H1 (cell line): ENCODE data around the gene BTBD7. TPM values are rescaled to one million over a fixed set of nuclear protein-coding genes. Genes with fewer than 3 reads are reported as not detected.
A peak's percentile ranks its signal among the peaks of the same experiment; 100 is the strongest.

Experiments
- CTCF ChIA-PET: fragments of 300-600 bp; sonication (Branson Sonifier 250); formaldehyde crosslinking; loops from one replicate; lab custom pipeline; 2021; ENCODE audit not compliant: partially characterized antibody; lab: Charles Lee
- POLR2A ChIA-PET: fragments of 300-600 bp; sonication (Branson Sonifier 250); formaldehyde crosslinking; loops from one replicate; lab custom pipeline; 2021; ENCODE audit warnings: inconsistent platforms; ENCODE audit not compliant: partially characterized antibody; lab: Charles Lee
- DNase-seq, 2 experiments: peaks; one replicate each; pipeline versions ENCODE4 v3.0.0 to v3.0.0-alpha.2; 2010 to 2022; ENCODE audit warnings: low spot score in 2 of 2, low read depth in 1 of 2, mixed read lengths in 1 of 2
- FAIRE-seq: peaks from 2 replicates; lab custom pipeline; 2011; peaks lifted over from hg19 to GRCh38; lab: Jason Lieb, UNC
- H2AFZ ChIP-seq: 2 replicates; pipeline ENCODE4 v1.8.1; 2012; ENCODE audit warnings: low read length, inconsistent platforms
- H2AK5ac ChIP-seq: 2 replicates; pipeline ENCODE4 v1.6.1; 2013; ENCODE audit warnings: low read depth, low read length
- H2BK120ac ChIP-seq: replicated peaks from 2 replicates; pipeline ENCODE3; 2013; ENCODE audit warnings: low read depth, low read length, inconsistent platforms
- H2BK12ac ChIP-seq: 2 replicates; pipeline ENCODE4 v1.6.1; 2013; ENCODE audit warnings: low read depth, low read length
- H2BK15ac ChIP-seq: 2 replicates; pipeline ENCODE4 v1.6.1; 2013; ENCODE audit warnings: low read length
- H2BK20ac ChIP-seq: 2 replicates; pipeline ENCODE4 v1.6.1; 2013; ENCODE audit warnings: low read length
- H2BK5ac ChIP-seq: 2 replicates; pipeline ENCODE4 v1.6.1; 2013; ENCODE audit warnings: low read depth, low read length
- H3K14ac ChIP-seq: 2 replicates; pipeline ENCODE4 v1.6.1; 2013; ENCODE audit warnings: inconsistent platforms; ENCODE audit not compliant: insufficient read length
- H3K18ac ChIP-seq: 2 replicates; pipeline ENCODE4 v1.6.1; 2013; ENCODE audit warnings: low read length; ENCODE audit errors: extremely low read depth
- H3K23ac ChIP-seq: 2 replicates; pipeline ENCODE4 v1.6.1; 2013; ENCODE audit warnings: inconsistent platforms; ENCODE audit not compliant: insufficient read length
- H3K23me2 ChIP-seq: 2 replicates; pipeline ENCODE4 v1.6.1; 2013; ENCODE audit warnings: low read depth, low read length
- H3K27ac ChIP-seq: 2 replicates; pipeline ENCODE4 v1.6.1; 2011; ENCODE audit warnings: low read depth, low read length, inconsistent platforms
- H3K27me3 ChIP-seq, 4 experiments: replicated peaks in 1 of 4; 1 replicate in 1 of 4; 2 replicates in 3 of 4; pipeline versions ENCODE4 v1.6.1 to v1.8.1; 2011 to 2013; ENCODE audit warnings: low read length in 3 of 4, mild to moderate bottlenecking in 3 of 4, inconsistent platforms in 2 of 4, mixed read lengths in 2 of 4, moderate library complexity in 1 of 4; ENCODE audit not compliant: control insufficient read depth in 3 of 4, insufficient read depth in 3 of 4; ENCODE audit errors: extremely low read depth in 1 of 4
- H3K36me3 ChIP-seq, 4 experiments: 2 replicates each; pipeline versions ENCODE4 v1.6.1 to v1.8.1; 2011 to 2013; ENCODE audit warnings: mild to moderate bottlenecking in 4 of 4, low read length in 3 of 4, moderate library complexity in 2 of 4, control low read depth in 1 of 4, inconsistent platforms in 1 of 4; ENCODE audit not compliant: insufficient read depth in 4 of 4, control insufficient read depth in 2 of 4
- H3K4ac ChIP-seq: replicated peaks from 2 replicates; pipeline ENCODE3; 2013; ENCODE audit warnings: low read length, low read depth, mixed read lengths, inconsistent platforms; ENCODE audit not compliant: insufficient read length
- H3K4me1 ChIP-seq, 4 experiments: replicated peaks in 1 of 4; 1 replicate in 1 of 4; 2 replicates in 3 of 4; pipeline versions ENCODE4 v1.6.1 to v1.8.1; 2011 to 2013; ENCODE audit warnings: low read length in 3 of 4, inconsistent platforms in 2 of 4, mixed read lengths in 1 of 4; ENCODE audit not compliant: insufficient read depth in 4 of 4, control insufficient read depth in 3 of 4
- H3K4me2 ChIP-seq, 2 experiments: 2 replicates each; pipeline versions ENCODE4 v1.6.1 to v1.8.1; 2011 to 2013; ENCODE audit warnings: low read depth in 2 of 2, low read length in 2 of 2, control low read depth in 1 of 2, inconsistent platforms in 1 of 2, mild to moderate bottlenecking in 1 of 2; ENCODE audit not compliant: insufficient read depth in 1 of 2
- H3K4me3 ChIP-seq, 4 experiments: fragments of 200-600, 300-600 bp in 1 of 4; sonication (generic), shearing (Covaris generic), sonication (Bioruptor Twin) in 1 of 4; 2 replicates each; pipeline versions ENCODE4 v1.5.1 to v1.8.1; 2011 to 2016; ENCODE audit warnings: low read length in 4 of 4, low read depth in 3 of 4, control low read depth in 2 of 4, inconsistent platforms in 2 of 4, mild to moderate bottlenecking in 2 of 4, mixed read lengths in 1 of 4, moderate library complexity in 1 of 4; ENCODE audit not compliant: insufficient read depth in 2 of 4; ENCODE audit errors: extremely low read depth in 1 of 4
- H3K56ac ChIP-seq: replicated peaks from 2 replicates; pipeline ENCODE3; 2013; ENCODE audit warnings: low read depth, mild to moderate bottlenecking, mixed read lengths, low read length, inconsistent platforms; ENCODE audit not compliant: insufficient read length
- H3K79me1 ChIP-seq: 2 replicates; pipeline ENCODE4 v1.6.1; 2013; ENCODE audit warnings: low read depth, low read length, control low read depth
- H3K79me2 ChIP-seq, 2 experiments: 2 replicates each; pipeline versions ENCODE4 v1.6.1 to v1.8.1; 2012 to 2013; ENCODE audit warnings: low read length in 2 of 2, mild to moderate bottlenecking in 2 of 2, inconsistent platforms in 1 of 2; ENCODE audit not compliant: insufficient read depth in 2 of 2, control insufficient read depth in 1 of 2
- H3K9ac ChIP-seq, 4 experiments: replicated peaks in 1 of 4; 1 replicate in 1 of 4; 2 replicates in 3 of 4; pipeline versions ENCODE4 v1.6.1 to v1.8.1; 2011 to 2013; ENCODE audit warnings: low read depth in 3 of 4, low read length in 3 of 4, control low read depth in 2 of 4, mild to moderate bottlenecking in 2 of 4, moderate library complexity in 2 of 4, inconsistent platforms in 1 of 4; ENCODE audit errors: extremely low read depth in 1 of 4
- H3K9me3 ChIP-seq, 2 experiments: 2 replicates each; pipeline versions ENCODE4 v1.6.1 to v1.8.1; 2012 to 2013; ENCODE audit warnings: mild to moderate bottlenecking in 2 of 2, moderate library complexity in 2 of 2, control low read depth in 1 of 2, inconsistent platforms in 1 of 2, low read depth in 1 of 2, low read length in 1 of 2, mixed read lengths in 1 of 2; ENCODE audit not compliant: insufficient read depth in 2 of 2
- H4K20me1 ChIP-seq, 2 experiments: replicated peaks in 1 of 2; 2 replicates each; pipeline versions ENCODE3 to v1.8.1; 2011 to 2013; ENCODE audit warnings: inconsistent platforms in 2 of 2, low read length in 2 of 2, mild to moderate bottlenecking in 1 of 2; ENCODE audit not compliant: insufficient read depth in 2 of 2, control insufficient read depth in 1 of 2
- H4K5ac ChIP-seq: 2 replicates; pipeline ENCODE4 v1.6.1; 2013; ENCODE audit warnings: low read length, low read depth, mixed read lengths, inconsistent platforms; ENCODE audit not compliant: insufficient read length
- H4K8ac ChIP-seq: 2 replicates; pipeline ENCODE4 v1.8.0; 2013; ENCODE audit warnings: mild to moderate bottlenecking, moderate library complexity, low read length, inconsistent platforms; ENCODE audit not compliant: insufficient read depth; ENCODE audit errors: extremely low read depth
- H4K91ac ChIP-seq: replicated peaks from 2 replicates; pipeline ENCODE3; 2013; ENCODE audit warnings: low read length, mixed read lengths, inconsistent platforms; ENCODE audit not compliant: insufficient read length
- GABPA ChIP-seq: IDR thresholded peaks from 2 replicates; pipeline ENCODE4 v1.6.1; 2011; ENCODE audit warnings: mild to moderate bottlenecking, low read length, moderate library complexity, borderline replicate concordance; ENCODE audit not compliant: insufficient read depth
- HDAC2 ChIP-seq, 2 experiments: fragments of 300-600 bp in 1 of 2; sonication (generic) in 1 of 2; IDR thresholded peaks; 2 replicates each; pipeline ENCODE4 v1.6.1; 2011 to 2012; ENCODE audit warnings: low read depth in 2 of 2, low read length in 2 of 2, mild to moderate bottlenecking in 2 of 2, moderate library complexity in 2 of 2, borderline replicate concordance in 1 of 2, inconsistent platforms in 1 of 2
- JUN ChIP-seq: IDR thresholded peaks from 2 replicates; pipeline ENCODE4 v1.6.1; 2011; ENCODE audit warnings: low read depth, mild to moderate bottlenecking, improper control_type of control experiment, low read length
- WGBS, 2 experiments: shearing (Covaris generic) in 1 of 2; methylation state at CpG; one replicate each; pipeline versions ENCODE4 v1.1.6 to v1.1.7; 2013 to 2015; ENCODE audit warnings: low lambda C conversion rate in 2 of 2, mixed read lengths in 2 of 2, inconsistent platforms in 1 of 2, low coverage in 1 of 2, missing lambda C conversion rate in 1 of 2; ENCODE audit not compliant: insufficient replicate concordance in 2 of 2, insufficient coverage in 1 of 2, insufficient read length in 1 of 2; ENCODE audit errors: extremely low coverage in 1 of 2, missing lambda C conversion rate in 1 of 2; 5-methylcytosine and 5-hydroxymethylcytosine counted together
- polyA plus RNA-seq, 7 experiments: library from polyadenylated mRNA; depleted of rRNA in 3 of 7; stranded (reverse) in 5 of 7; unstranded in 2 of 7; fragments of >200 nt in 5 of 7; fragments of 200-250 nt in 2 of 7; gene quantifications; 1 replicate in 5 of 7; 2 replicates in 1 of 7; 4 replicates in 1 of 7; pipeline versions ENCODE4 v1.2.1 to v1.2.3, GENCODE V29; 2011 to 2013; ENCODE audit warnings: missing spikeins in 2 of 7, mixed read lengths in 2 of 7
- total RNA-seq: library from RNA; stranded (reverse); fragmentation: NEBNext Ultra II Directional; extraction: Animal tissue kit (Norgen Biotek cat#: 25700); gene quantifications from 2 replicates; pipeline ENCODE4 v1.2.1, GENCODE V29; 2021

BTBD7 gene
- total and polyA plus RNA-seq, 2 of the 8 experiments (the other 6 are each of a cell fraction or from before 2014, with no cell fraction given): 12.1 to 46.1 TPM

- H3K4me2 ChIP-seq: no peak overlapping the region
- H3K9ac ChIP-seq: no peak overlapping the region
- DNase-seq (no peak), FAIRE-seq (peak; percentile 24)
- no peaks in the 10 kb centered on the region for H3K23me2 ChIP-seq
- H4K20me1 ChIP-seq: no peaks in the 10 kb centered on the region
- H2AFZ ChIP-seq: no peak overlapping the region
- ChIA-PET CTCF (no interaction called here), POLR2A (interaction anchor here (2.2 kb wide), 1 partner anchor 9 kb away, joined by 9 read pairs; no protein-coding TSS in a partner anchor)
- H4K5ac ChIP-seq: no peak overlapping the region
- H3K14ac ChIP-seq: no peak overlapping the region
- no peak overlapping the region for H3K27ac ChIP-seq
- no peak overlapping the region for H2BK5ac ChIP-seq
- H4K91ac ChIP-seq: no peak overlapping the region
- no peaks in the 10 kb centered on the region for H3K79me1 ChIP-seq
- H3K18ac ChIP-seq: no peak overlapping the region
- H2BK20ac ChIP-seq: no peak overlapping the region
- 93% methylated on average over 8 of the region's 8 CpGs; no CpG with 5 or more reads in 1 of the 2 experiments for WGBS, 2 experiments
- no peaks in the 10 kb centered on the region for H3K9me3 ChIP-seq
- H3K4me3 ChIP-seq: no peak overlapping the region
- H2BK120ac ChIP-seq: no peak overlapping the region
- no peaks in the 10 kb centered on the region; a peak in 3 of 7 replicates for H3K4me1 ChIP-seq
- no peak overlapping the region for H3K56ac ChIP-seq
- peaks cover 6 to 20% (median 12%) of the 10 kb centered on the region in 4 experiments; a peak in 5 of 8 replicates for H3K36me3 ChIP-seq
- no peak overlapping the region for H2AK5ac ChIP-seq
- no peaks in the 10 kb centered on the region for H3K79me2 ChIP-seq
- H3K4ac ChIP-seq: no peak overlapping the region
- no peak overlapping the region for H2BK12ac ChIP-seq
- H2BK15ac ChIP-seq: no peak overlapping the region
- no peaks in the 10 kb centered on the region; a peak in 1 of 7 replicates for H3K27me3 ChIP-seq
- H3K23ac ChIP-seq: no peak overlapping the region
- H4K8ac ChIP-seq: no peak overlapping the region
- no peak for TF ChIP-seq JUN
- TF ChIP-seq HDAC2 (IDR thresholded peaks at IDR 0.05; ENCODE audit: borderline replicate concordance in 1 of 2, low read depth in 2 of 2, low read length in 2 of 2): no peak
- TF ChIP-seq GABPA: no peak
Observed at GRCh38 chr14:93228550-93228949, 104.3 kb downstream of the BTBD7 start.
